Stimulated activated CD8-positive, alpha-beta memory T cell treated with anti-CD3 and anti-CD28 coated beads, Interleukin-12 subunit alpha, Interleukin-12 subunit beta, amount 100 ng/mL, for 1 hour (primary cell): ENCODE data around the gene PRKCZ.

Source experiments
- DNase-seq: peaks from one replicate; pipeline ENCODE4 v3.0.0-alpha.2; 2020; ENCODE audit warnings: low read depth

The PRKCZ gene

DNA sequence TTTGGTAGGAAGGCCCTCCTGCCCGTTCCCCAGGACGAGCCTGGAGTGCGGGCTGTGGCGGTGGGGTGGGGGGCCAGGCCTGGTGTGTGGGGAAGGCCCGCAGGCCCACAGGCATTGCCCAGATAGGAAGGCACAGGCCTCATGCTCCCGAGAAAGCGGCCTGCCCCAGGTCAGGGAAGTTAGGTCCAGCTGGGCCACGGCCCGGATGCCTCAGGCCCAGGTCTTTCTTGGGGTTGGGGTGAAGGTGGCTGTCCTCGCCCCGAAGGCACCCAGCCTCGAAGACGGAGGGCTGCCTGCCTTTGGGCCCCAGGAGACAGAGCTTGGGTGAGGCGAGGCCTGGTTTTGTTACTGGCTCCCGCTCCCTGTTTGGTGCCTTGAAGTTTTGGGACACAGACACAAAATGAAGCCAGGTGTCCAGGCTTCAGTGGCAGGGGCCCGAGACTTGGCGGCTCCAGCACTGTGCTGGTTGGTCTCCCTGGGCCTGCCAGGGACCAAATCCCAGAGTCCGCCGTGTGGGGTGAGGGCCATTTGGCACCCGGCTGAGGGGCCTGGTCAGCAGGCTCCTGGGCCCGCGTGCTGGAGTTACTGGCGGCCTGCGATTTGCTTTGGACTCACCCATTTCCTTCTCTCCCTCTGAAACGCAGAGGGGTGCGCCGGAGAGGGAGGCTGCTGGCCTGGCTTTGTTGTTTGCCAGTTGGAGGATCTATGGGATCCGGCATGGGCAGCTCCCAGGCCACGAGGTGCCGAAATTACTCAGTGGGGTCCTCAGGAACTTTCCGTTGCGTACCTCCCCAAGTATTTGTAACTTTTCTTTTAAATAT, 179.9 kb downstream of the PRKCZ start:
- no peak for DNase-seq

GRCh38 chr1:2230781-2231531, 180.7 kb downstream of the PRKCZ start:
- DNase-seq: peak; percentile 25

GRCh38 chr1:2231532-2232254, 181.5 kb downstream of the PRKCZ start:
- DNase-seq: peak; percentile 60

DNA sequence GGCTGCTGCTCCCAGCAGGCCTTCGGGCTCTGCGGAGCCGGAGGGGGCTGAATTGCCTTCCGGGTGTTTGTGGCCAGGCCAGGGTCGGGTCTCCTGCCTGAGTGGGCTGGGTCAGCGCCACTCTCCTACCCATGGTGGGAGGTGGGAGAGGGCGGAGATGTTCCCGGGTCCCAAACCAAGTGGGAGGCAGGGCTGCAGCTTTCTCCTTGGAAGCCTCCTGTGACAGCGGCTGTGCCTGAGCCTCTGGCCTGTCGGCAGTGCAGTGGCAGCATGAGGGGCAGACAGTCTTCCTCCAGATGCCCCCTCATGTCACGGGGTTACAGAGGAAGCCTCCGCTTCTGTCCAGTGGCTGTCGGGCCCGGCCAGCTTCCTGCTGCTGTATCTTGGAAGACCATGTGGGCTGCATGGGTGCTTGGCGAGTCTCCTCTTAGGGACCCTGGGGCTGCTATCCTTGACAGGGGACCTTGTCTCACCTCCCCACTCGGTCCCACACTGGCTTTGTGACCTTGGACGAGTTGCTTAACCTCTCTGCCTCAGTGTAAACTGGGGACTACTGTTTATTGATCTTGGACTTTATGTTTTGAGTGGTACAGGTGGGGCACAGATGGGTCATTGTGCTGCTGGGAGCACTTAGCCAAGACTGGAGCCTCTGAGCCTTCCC, 182.2 kb downstream of the PRKCZ start:
- DNase-seq: no peak

DNA sequence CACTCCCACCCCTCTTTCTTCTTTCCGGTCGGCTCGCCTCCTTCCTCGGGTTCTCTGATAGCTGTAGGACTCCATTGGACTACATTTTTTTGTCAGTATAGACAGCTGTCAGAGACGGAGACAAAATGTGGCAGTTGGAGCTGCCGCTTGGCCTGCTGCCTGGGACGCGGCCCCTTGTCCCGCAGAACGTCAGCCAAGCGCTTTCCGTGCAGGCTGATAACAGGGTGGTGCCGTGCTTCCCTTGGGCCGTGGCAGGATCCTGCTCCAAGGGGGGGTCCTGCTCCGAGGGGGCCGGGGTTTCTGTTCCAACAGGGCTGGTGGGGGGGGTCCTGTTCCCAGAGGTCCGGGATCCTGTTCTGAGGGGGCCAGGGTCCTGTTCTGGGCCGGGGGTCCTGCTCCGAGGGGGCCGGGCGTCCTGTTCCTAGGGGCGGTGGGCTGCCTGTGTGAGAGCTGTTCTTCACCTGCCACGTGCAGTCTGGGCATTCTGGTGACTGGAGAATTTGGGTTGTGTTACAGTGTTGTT, 182.8 kb downstream of the PRKCZ start:
- DNase-seq: no peak

GRCh38 chr1:2233468-2233867, 183.3 kb downstream of the PRKCZ start:
- DNase-seq: no peak

GRCh38 chr1:2233997-2234761, 184.0 kb downstream of the PRKCZ start:
- DNase-seq: peak; percentile 44

DNA sequence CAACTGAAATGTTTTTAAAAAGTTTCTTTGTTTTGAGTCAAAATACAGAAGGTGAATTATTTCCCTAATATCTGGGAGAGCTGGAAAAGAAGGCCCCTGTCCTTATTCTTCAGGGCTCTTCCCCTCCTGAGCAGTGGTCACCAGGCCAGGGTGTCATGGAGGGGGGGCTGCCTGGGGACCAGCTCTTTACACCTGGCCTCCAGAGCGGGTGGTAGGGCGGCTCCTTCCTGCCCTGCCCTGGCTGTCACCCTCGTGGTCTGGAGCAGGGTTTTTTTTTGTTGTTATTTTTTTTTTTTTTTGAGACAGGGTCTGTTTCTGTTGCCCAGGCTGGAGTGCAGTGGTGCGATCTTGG, 184.5 kb downstream of the PRKCZ start:
- no peak for DNase-seq
